CD4-positive, alpha-beta T cell (primary cell): ENCODE data around the gene AFG1L. TPM values are rescaled to one million over a fixed set of nuclear protein-coding genes. Genes with fewer than 3 reads are reported as not detected.

Experiments
- ATAC-seq: fragments of 200-7000 bp; cut with Tn5 transposase; one replicate; pipeline ENCODE4 v1.10.0; 2022; ENCODE audit warnings: mild to moderate bottlenecking; ENCODE audit not compliant: poor library complexity
- CTCF ChIA-PET: fragments of 350-600 bp; sonication (Branson Sonifier 250); formaldehyde crosslinking; loops from one replicate; lab custom pipeline; 2021; ENCODE audit warnings: antibody characterized with exemption, inconsistent platforms; lab: Charles Lee
- POLR2A ChIA-PET: fragments of 350-600 bp; sonication (Branson Sonifier 250); formaldehyde crosslinking; loops from one replicate; lab custom pipeline; 2021; ENCODE audit warnings: antibody characterized with exemption, inconsistent platforms; lab: Charles Lee
- DNase-seq, 14 experiments: peaks; one replicate each; pipeline ENCODE4 v3.0.0-alpha.2; 2013 to 2020; ENCODE audit warnings: mixed read lengths in 2 of 14
- H3K27ac ChIP-seq, 2 donors: one replicate each; pipeline versions ENCODE4 v1.5.1 to v1.7.0; 2013; ENCODE audit warnings: low read length in 2 of 2, low read depth in 1 of 2, mild to moderate bottlenecking in 1 of 2
- H3K27me3 ChIP-seq, 2 experiments: 1 replicate in 1 of 2; 2 replicates in 1 of 2; pipeline versions ENCODE4 v1.6.1 to v1.7.0; 2013; ENCODE audit warnings: low read length in 2 of 2, control low read depth in 1 of 2, mild to moderate bottlenecking in 1 of 2, moderate library complexity in 1 of 2; ENCODE audit not compliant: insufficient read depth in 2 of 2, control insufficient read depth in 1 of 2
- H3K36me3 ChIP-seq: one replicate; pipeline ENCODE4 v1.6.1; 2013; ENCODE audit warnings: low read length, control low read depth; ENCODE audit not compliant: insufficient read depth
- H3K4me1 ChIP-seq: one replicate; pipeline ENCODE4 v1.6.1; 2013; ENCODE audit warnings: low read length, control low read depth; ENCODE audit not compliant: insufficient read depth
- H3K4me3 ChIP-seq: one replicate; pipeline ENCODE4 v1.5.1; 2013; ENCODE audit warnings: mild to moderate bottlenecking, low read length, moderate library complexity
- H3K9me3 ChIP-seq, 2 experiments: 1 replicate in 1 of 2; 2 replicates in 1 of 2; pipeline versions ENCODE4 v1.6.1 to v1.7.0; 2013; ENCODE audit warnings: low read length in 2 of 2, mild to moderate bottlenecking in 2 of 2, control low read depth in 1 of 2, moderate library complexity in 1 of 2; ENCODE audit not compliant: control insufficient read depth in 1 of 2, insufficient read depth in 1 of 2
- H3K27ac Mint-ChIP-seq: one replicate; pipeline ENCODE4 v1.8.0; 2020; ENCODE audit warnings: mixed read lengths
- H3K27me3 Mint-ChIP-seq: one replicate; pipeline ENCODE4 v1.8.0; 2021; ENCODE audit warnings: mixed read lengths
- H3K36me3 Mint-ChIP-seq: one replicate; pipeline ENCODE4 v1.8.0; 2021; ENCODE audit warnings: low read depth, mixed read lengths
- H3K4me1 Mint-ChIP-seq: one replicate; pipeline ENCODE4 v1.8.0; 2021; ENCODE audit warnings: low read depth, mixed read lengths
- H3K4me3 Mint-ChIP-seq: one replicate; pipeline ENCODE4 v1.8.0; 2020; ENCODE audit warnings: mild to moderate bottlenecking, mixed read lengths
- H3K9me3 Mint-ChIP-seq: one replicate; pipeline ENCODE4 v1.8.0; 2020; ENCODE audit warnings: mixed read lengths
- intact Hi-C, 2 experiments: fragments of 100-400 bp; cut with DNase I in 1 of 2; cut with micrococcal nuclease in 1 of 2; formaldehyde crosslinking; loops; one replicate each; pipeline versions ENCODE4 v1.15.1 to v1.9.0; 2023 to 2025; cut with DNase I, micrococcal nuclease
- total RNA-seq, 174 experiments: library from RNA in 2 of 174; stranded (reverse) in 2 of 174; gene quantifications; one replicate each; pipeline ENCODE4 v1.2.3 and lab custom pipeline; 2021 to 2026
- TF ChIP-seq, protein P1 (sequence below): fragments of 200-600 bp; IDR thresholded peaks from one replicate; pipeline ENCODE4 v1.8.0; 2022; ENCODE audit warnings: antibody characterized with exemption, mild to moderate bottlenecking

Gene AFG1L
- total RNA-seq, 2 experiments from 2014 or later = 3.0 to 3.9 TPM

DNA sequence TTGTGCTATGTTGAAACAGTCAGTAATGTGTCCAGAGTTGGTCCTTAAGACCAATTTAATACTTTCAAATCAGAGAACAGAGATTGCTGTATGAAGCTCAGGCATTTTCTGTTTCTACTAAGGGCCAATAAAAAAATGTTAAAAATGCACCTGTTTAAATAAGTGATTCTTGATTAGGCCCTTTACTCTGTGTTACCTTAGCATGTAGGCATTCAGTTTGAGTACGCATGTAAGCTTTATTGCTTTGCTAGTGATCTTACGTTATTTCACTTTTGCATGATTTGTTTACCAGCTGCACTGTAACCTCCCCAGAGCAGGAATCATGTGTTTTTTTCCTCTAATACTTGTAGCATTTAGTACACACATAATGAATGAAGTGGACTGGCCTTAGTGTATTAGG lies 61.0 kb downstream of the AFG1L start:
- Histone ChIP-seq H3K4me3 (no peak overlapping the region), H3K27me3 (no peaks in the 10 kb centered on the region), H3K27ac (no peak overlapping the region), H3K4me1 (no peaks in the 10 kb centered on the region), H3K9me3 (no peaks in the 10 kb centered on the region), H3K36me3 (no peaks in the 10 kb centered on the region)
- H3K36me3 Mint-ChIP-seq = peaks cover 30% of the 10 kb centered on the region
- TF ChIP-seq, protein P1, sequence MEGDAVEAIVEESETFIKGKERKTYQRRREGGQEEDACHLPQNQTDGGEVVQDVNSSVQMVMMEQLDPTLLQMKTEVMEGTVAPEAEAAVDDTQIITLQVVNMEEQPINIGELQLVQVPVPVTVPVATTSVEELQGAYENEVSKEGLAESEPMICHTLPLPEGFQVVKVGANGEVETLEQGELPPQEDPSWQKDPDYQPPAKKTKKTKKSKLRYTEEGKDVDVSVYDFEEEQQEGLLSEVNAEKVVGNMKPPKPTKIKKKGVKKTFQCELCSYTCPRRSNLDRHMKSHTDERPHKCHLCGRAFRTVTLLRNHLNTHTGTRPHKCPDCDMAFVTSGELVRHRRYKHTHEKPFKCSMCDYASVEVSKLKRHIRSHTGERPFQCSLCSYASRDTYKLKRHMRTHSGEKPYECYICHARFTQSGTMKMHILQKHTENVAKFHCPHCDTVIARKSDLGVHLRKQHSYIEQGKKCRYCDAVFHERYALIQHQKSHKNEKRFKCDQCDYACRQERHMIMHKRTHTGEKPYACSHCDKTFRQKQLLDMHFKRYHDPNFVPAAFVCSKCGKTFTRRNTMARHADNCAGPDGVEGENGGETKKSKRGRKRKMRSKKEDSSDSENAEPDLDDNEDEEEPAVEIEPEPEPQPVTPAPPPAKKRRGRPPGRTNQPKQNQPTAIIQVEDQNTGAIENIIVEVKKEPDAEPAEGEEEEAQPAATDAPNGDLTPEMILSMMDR = no peak
- DNase-seq (no peak), ATAC-seq (no peak)
- no peaks in the 10 kb centered on the region for H3K4me1 Mint-ChIP-seq
- H3K27ac Mint-ChIP-seq = no peak overlapping the region
- POLR2A ChIA-PET = no interaction called here
- CTCF ChIA-PET = no interaction called here
- intact Hi-C loops = no loop called here
- no peaks in the 10 kb centered on the region for H3K27me3 Mint-ChIP-seq
- H3K4me3 Mint-ChIP-seq = no peak overlapping the region
- no peaks in the 10 kb centered on the region for H3K9me3 Mint-ChIP-seq

DNA sequence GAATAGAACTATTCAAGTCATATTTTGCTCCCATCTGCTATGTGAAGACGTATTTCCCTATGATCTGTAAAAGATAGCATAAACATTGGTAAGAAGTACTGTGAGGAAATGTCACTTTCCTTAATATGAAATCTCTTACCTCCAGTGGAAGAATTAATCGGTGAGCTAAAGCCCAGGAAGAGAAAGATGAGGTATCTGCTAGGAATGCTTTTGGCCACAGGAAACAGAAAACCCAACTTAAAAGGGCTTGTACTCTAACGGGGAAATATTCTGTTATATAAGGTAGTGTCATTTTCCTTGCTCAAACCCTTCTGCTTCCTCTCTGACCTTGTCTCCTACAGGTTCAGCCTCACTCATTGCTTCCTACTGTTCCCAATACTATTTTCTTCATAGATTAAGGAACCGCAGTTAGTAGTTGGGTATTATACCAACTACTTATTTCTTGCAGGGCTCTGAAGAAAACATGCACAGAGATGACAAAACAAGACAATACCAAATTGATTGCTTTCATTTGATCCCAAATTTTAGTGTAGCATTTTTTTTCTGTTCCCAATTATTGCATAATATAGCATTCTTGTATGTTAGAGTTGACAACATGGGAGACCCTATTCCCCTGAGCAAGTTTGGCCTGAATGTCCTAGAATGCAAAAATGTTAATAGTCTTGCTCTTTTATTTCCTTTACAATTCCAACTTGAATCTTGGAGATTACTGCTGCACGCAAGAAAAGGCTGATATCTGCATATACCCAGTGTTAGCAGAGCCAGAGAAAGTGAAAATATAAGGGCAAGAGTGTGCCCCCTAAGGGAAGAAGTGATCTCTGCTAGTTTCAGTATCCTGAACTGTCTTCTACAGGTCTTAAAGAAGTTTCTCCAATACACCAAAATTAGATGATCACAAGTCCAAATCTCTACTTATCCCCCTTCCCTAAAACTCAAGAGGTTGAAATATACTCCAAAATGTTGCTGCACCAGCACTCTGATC lies 65.3 kb downstream of the AFG1L start:
- POLR2A ChIA-PET = no interaction called here
- CTCF ChIA-PET = no interaction called here
- Mint-ChIP-seq H3K4me3 (no peak overlapping the region), H3K27me3 (no peaks in the 10 kb centered on the region), H3K36me3 (peaks cover 30% of the 10 kb centered on the region), H3K4me1 (no peaks in the 10 kb centered on the region), H3K27ac (no peak overlapping the region), H3K9me3 (no peaks in the 10 kb centered on the region)
- Histone ChIP-seq H3K9me3 (no peaks in the 10 kb centered on the region), H3K4me3 (no peak overlapping the region), H3K36me3 (no peaks in the 10 kb centered on the region), H3K27ac (no peak overlapping the region), H3K27me3 (no peaks in the 10 kb centered on the region), H3K4me1 (no peaks in the 10 kb centered on the region)
- intact Hi-C loops = no loop called here
- TF ChIP-seq, protein P1 = no peak
- ATAC-seq = no peak
- DNase-seq = no peak

DNA sequence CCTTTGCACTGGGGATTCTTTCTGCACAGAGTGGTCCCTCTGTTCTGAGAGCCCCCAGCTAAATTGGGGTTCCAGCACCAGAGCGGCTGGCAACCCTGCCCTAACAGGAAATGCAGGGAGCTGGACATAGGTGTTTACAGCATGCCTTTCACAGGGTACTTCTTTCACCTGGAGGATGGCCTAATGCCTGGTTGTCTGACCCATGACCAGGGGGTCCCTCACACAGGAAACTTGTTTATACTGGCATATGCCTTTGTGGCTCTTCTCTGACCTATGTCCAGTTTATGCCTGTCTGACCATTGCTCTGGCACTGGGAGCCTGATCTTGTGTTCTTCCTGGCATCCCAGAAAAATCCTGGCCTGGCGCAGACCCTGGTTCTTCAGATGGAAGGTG lies 66.1 kb downstream of the AFG1L start:
- Mint-ChIP-seq H3K36me3 (peaks cover 30% of the 10 kb centered on the region), H3K27ac (no peak overlapping the region), H3K27me3 (no peaks in the 10 kb centered on the region), H3K4me3 (no peak overlapping the region), H3K4me1 (no peaks in the 10 kb centered on the region), H3K9me3 (no peaks in the 10 kb centered on the region)
- Histone ChIP-seq H3K9me3 (no peaks in the 10 kb centered on the region), H3K36me3 (no peaks in the 10 kb centered on the region), H3K4me3 (no peak overlapping the region), H3K27ac (no peak overlapping the region), H3K4me1 (no peaks in the 10 kb centered on the region), H3K27me3 (no peaks in the 10 kb centered on the region)
- POLR2A ChIA-PET = no interaction called here
- ATAC-seq (no peak), DNase-seq (no peak)
- intact Hi-C loops = no loop called here
- CTCF ChIA-PET = no interaction called here
- TF ChIP-seq, protein P1 = no peak
